Left ventricle myocardium inferior (tissue), 1 donor: ENCODE data around the gene SH3RF1. TPM values are rescaled to one million over a fixed set of nuclear protein-coding genes. Genes with fewer than 3 reads are reported as not detected.

Experiments used
- DNase-seq: peaks from one replicate; pipeline ENCODE4 v3.0.0-alpha.2; 2020
- H3K27ac ChIP-seq: fragments of 200-600 bp; replicated peaks from 2 replicates; pipeline ENCODE4 v1.8.0; 2021
- H3K27me3 ChIP-seq: fragments of 200-600 bp; 2 replicates; pipeline ENCODE4 v1.8.0; 2021; ENCODE audit warnings: low read depth
- H3K36me3 ChIP-seq: fragments of 200-600 bp; 2 replicates; pipeline ENCODE4 v1.8.0; 2021
- H3K4me1 ChIP-seq: fragments of 200-600 bp; 2 replicates; pipeline ENCODE4 v1.8.0; 2021
- H3K4me3 ChIP-seq: fragments of 200-600 bp; 2 replicates; pipeline ENCODE4 v1.8.0; 2021; ENCODE audit warnings: mild to moderate bottlenecking, moderate library complexity
- H3K9me3 ChIP-seq: fragments of 200-600 bp; replicated peaks from 2 replicates; pipeline ENCODE4 v1.8.0; 2021
- CTCF ChIP-seq: fragments of 200-600 bp; IDR thresholded peaks from 2 replicates; pipeline ENCODE4 v1.8.0; 2021; ENCODE audit warnings: antibody characterized with exemption, mild to moderate bottlenecking, borderline replicate concordance
- intact Hi-C: fragments of 100-400 bp; cut with micrococcal nuclease; formaldehyde crosslinking; loops from one replicate; pipeline ENCODE4 v1.11.0; 2022
- total RNA-seq: library from RNA; stranded (reverse); fragmentation: NEBNext Ultra II Directional; extraction: Animal tissue kit (Norgen Biotek cat#: 25700); gene quantifications from one replicate; pipeline ENCODE4 v1.2.1, GENCODE V29; 2021
- donor health status: DM: no; HTN: yes; CAD: no; lungs with severe emphysema.

Gene SH3RF1
- total RNA-seq, 1 donor from 2014 or later = 8.8 TPM

DNA sequence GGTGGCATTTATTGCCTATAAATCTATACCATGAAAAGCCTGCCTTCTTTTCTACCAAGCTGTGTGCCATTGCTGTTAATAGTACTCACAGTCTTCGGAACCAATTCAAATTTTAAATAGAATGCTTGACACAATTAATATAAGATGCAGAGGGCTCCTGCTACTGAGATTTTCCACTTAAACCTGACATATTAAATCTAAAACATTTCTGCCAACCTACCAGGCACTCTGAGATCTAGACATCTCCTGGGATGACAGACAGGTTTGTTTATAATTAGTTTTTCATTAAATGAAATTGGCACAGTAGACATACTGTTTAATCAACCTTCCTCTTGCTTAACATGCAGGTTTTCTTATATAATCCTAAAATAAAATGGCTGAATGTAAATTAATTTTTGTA, 143.4 kb downstream of the SH3RF1 start:
- no peak overlapping the region for H3K4me3 ChIP-seq
- H3K27ac ChIP-seq = peak overlapping the region; percentile 9
- TF ChIP-seq CTCF = no peak
- intact Hi-C loops = no loop called here
- DNase-seq = no peak
- H3K27me3 ChIP-seq = no peaks in the 10 kb centered on the region
- H3K36me3 ChIP-seq = peaks cover 43% of the 10 kb centered on the region
- H3K4me1 ChIP-seq = peaks cover 1% of the 10 kb centered on the region
- H3K9me3 ChIP-seq = no peaks in the 10 kb centered on the region

GRCh38 chr4:169124661-169125060, 146.1 kb downstream of the SH3RF1 start:
- Histone ChIP-seq H3K9me3 (no peaks in the 10 kb centered on the region), H3K36me3 (peaks cover 51% of the 10 kb centered on the region), H3K27me3 (no peaks in the 10 kb centered on the region), H3K27ac (no peak overlapping the region), H3K4me1 (no peaks in the 10 kb centered on the region), H3K4me3 (no peak overlapping the region)
- intact Hi-C loops = no loop called here
- TF ChIP-seq CTCF = no peak
- no peak for DNase-seq

GRCh38 chr4:169122422-169122821, 148.3 kb downstream of the SH3RF1 start:
- Histone ChIP-seq H3K36me3 (peaks cover 64% of the 10 kb centered on the region), H3K9me3 (no peaks in the 10 kb centered on the region), H3K4me3 (no peak overlapping the region), H3K27ac (no peak overlapping the region), H3K27me3 (no peaks in the 10 kb centered on the region), H3K4me1 (no peaks in the 10 kb centered on the region)
- no peak for DNase-seq
- intact Hi-C loops = no loop called here
- no peak for TF ChIP-seq CTCF

GRCh38 chr4:169121861-169122382, 148.8 kb downstream of the SH3RF1 start:
- no peak for TF ChIP-seq CTCF
- no peak for DNase-seq
- Histone ChIP-seq H3K27me3 (no peaks in the 10 kb centered on the region), H3K36me3 (peaks cover 69% of the 10 kb centered on the region), H3K27ac (no peak overlapping the region), H3K9me3 (no peaks in the 10 kb centered on the region), H3K4me1 (no peaks in the 10 kb centered on the region), H3K4me3 (no peak overlapping the region)
- intact Hi-C loops = no loop called here

- H3K27me3 ChIP-seq = no peaks in the 10 kb centered on the region
- no peak for TF ChIP-seq CTCF
- H3K4me3 ChIP-seq = no peak overlapping the region
- H3K4me1 ChIP-seq = peaks cover 3% of the 10 kb centered on the region
- no peak overlapping the region for H3K27ac ChIP-seq
- H3K36me3 ChIP-seq = peaks cover 70% of the 10 kb centered on the region
- DNase-seq = no peak
- intact Hi-C loops = no loop called here
- no peaks in the 10 kb centered on the region for H3K9me3 ChIP-seq
Observed at GRCh38 chr4:169120624-169121023, 150.1 kb downstream of the SH3RF1 start.
